Naive thymus-derived CD4-positive, alpha-beta T cell (primary cell): ENCODE data around the gene FANCM. TPM values are rescaled to one million over a fixed set of nuclear protein-coding genes. Genes with fewer than 3 reads are reported as not detected.

Experiments
- ATAC-seq: fragments of 150-1000 bp; cut with Tn5 transposase; 2 replicates; pipeline ENCODE4 v1.10.0; 2021; ENCODE audit warnings: mild to moderate bottlenecking, moderate library complexity
- CTCF ChIA-PET: fragments of 350-600 bp; sonication (Branson Sonifier 250); formaldehyde crosslinking; loops from one replicate; lab custom pipeline; 2021; ENCODE audit warnings: antibody characterized with exemption; lab: Charles Lee
- POLR2A ChIA-PET: fragments of 350-600 bp; sonication (Branson Sonifier 250); formaldehyde crosslinking; loops from one replicate; lab custom pipeline; 2021; ENCODE audit warnings: antibody characterized with exemption, inconsistent platforms; lab: Charles Lee
- DNase-seq, 9 donors: peaks; one replicate each; pipeline versions ENCODE4 v3.0.0 to v3.0.0-alpha.2; 2020 to 2022; ENCODE audit warnings: mixed read lengths in 1 of 9
- H3K27ac ChIP-seq: one replicate; pipeline ENCODE4 v1.7.0; 2013; ENCODE audit warnings: mild to moderate bottlenecking, low read depth, low read length, moderate library complexity
- H3K27me3 ChIP-seq, 2 donors: one replicate each; pipeline ENCODE4 v1.7.0; 2013; ENCODE audit warnings: low read length in 2 of 2, mild to moderate bottlenecking in 2 of 2, moderate library complexity in 2 of 2; ENCODE audit not compliant: control insufficient read depth in 2 of 2, insufficient read depth in 2 of 2
- H3K36me3 ChIP-seq, 3 experiments: 1 replicate in 2 of 3; 2 replicates in 1 of 3; pipeline ENCODE4 v1.7.0; 2013; ENCODE audit warnings: low read length in 3 of 3, mild to moderate bottlenecking in 3 of 3, moderate library complexity in 1 of 3; ENCODE audit not compliant: insufficient read depth in 3 of 3, control insufficient read depth in 2 of 3
- H3K4me1 ChIP-seq, 2 donors: one replicate each; pipeline ENCODE4 v1.7.0; 2013; ENCODE audit warnings: low read length in 2 of 2, mild to moderate bottlenecking in 2 of 2, moderate library complexity in 1 of 2; ENCODE audit not compliant: control insufficient read depth in 2 of 2, insufficient read depth in 2 of 2
- H3K4me3 ChIP-seq: 2 replicates; pipeline ENCODE4 v1.7.0; 2013; ENCODE audit warnings: mild to moderate bottlenecking, low read length
- H3K9me3 ChIP-seq, 3 experiments: 1 replicate in 2 of 3; 2 replicates in 1 of 3; pipeline ENCODE4 v1.7.0; 2013; ENCODE audit warnings: low read length in 3 of 3; ENCODE audit not compliant: control insufficient read depth in 2 of 3
- H3K27ac Mint-ChIP-seq, 9 donors: one replicate each; pipeline ENCODE4 v1.8.0; 2020 to 2022; ENCODE audit warnings: mixed read lengths in 9 of 9, mild to moderate bottlenecking in 8 of 9, moderate library complexity in 5 of 9, inconsistent platforms in 2 of 9
- H3K27me3 Mint-ChIP-seq, 5 donors: one replicate each; pipeline ENCODE4 v1.8.0; 2021 to 2022; ENCODE audit warnings: mixed read lengths in 5 of 5, mild to moderate bottlenecking in 1 of 5
- H3K36me3 Mint-ChIP-seq, 5 donors: one replicate each; pipeline ENCODE4 v1.8.0; 2020 to 2022; ENCODE audit warnings: mixed read lengths in 5 of 5, mild to moderate bottlenecking in 3 of 5, inconsistent platforms in 1 of 5
- H3K4me1 Mint-ChIP-seq, 7 donors: one replicate each; pipeline ENCODE4 v1.8.0; 2020 to 2022; ENCODE audit warnings: mixed read lengths in 7 of 7, mild to moderate bottlenecking in 3 of 7, inconsistent platforms in 1 of 7
- H3K4me3 Mint-ChIP-seq, 10 donors: one replicate each; pipeline ENCODE4 v1.8.0; 2020 to 2022; ENCODE audit warnings: mild to moderate bottlenecking in 10 of 10, mixed read lengths in 10 of 10, moderate library complexity in 6 of 10, inconsistent platforms in 2 of 10
- H3K9me3 Mint-ChIP-seq, 11 donors: one replicate each; pipeline ENCODE4 v1.8.0; 2020 to 2022; ENCODE audit warnings: mixed read lengths in 11 of 11, mild to moderate bottlenecking in 4 of 11, inconsistent platforms in 1 of 11, moderate library complexity in 1 of 11
- intact Hi-C, 2 donors: fragments of 100-400 bp; cut with micrococcal nuclease; formaldehyde crosslinking; loops; one replicate each; pipeline ENCODE4 v1.15.1; 2023
- polyA plus RNA-seq, 2 donors: library from polyadenylated mRNA; unstranded; fragments of 300-500 nt; fragmentation: Illumina TruSeq; gene quantifications; one replicate each; pipeline ENCODE4 v1.2.3, GENCODE V29; 2021
- total RNA-seq, 6 experiments: library from RNA in 5 of 6; stranded (reverse) in 5 of 6; gene quantifications; 1 replicate in 5 of 6; 2 replicates in 1 of 6; pipeline ENCODE4 v1.2.3 and lab custom pipeline; 2021 to 2026

Gene FANCM
- total and polyA plus RNA-seq, 7 experiments from 2014 or later, result 6.9 to 12.3 (median 9.5) TPM

DNA sequence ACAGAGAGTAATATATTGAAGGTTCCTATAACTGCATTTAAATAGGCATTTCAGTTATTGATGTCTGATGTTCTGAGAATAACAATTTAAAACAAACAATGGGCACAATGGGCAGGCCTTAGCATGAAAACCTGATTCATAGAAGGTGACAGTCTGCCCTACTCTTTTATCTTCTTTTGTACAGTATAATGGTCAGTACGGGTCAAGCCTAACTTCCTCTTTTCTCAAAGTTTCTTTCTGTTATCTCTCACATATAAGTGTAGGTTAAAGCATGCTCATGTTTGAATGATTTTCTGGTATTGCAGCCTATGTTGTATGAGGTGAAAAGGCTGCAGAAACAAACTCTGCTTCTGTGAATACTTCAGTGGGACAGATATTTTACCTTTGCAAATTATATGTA lies 15.6 kb upstream of the FANCM start:
- no peaks in the 10 kb centered on the region for H3K27me3 ChIP-seq
- ChIA-PET POLR2A (no interaction called here), CTCF (no interaction called here)
- Mint-ChIP-seq H3K36me3 (peaks cover 0 to 47% (median 27%) of the 10 kb centered on the region in 5 donors), H3K9me3 (no peaks in the 10 kb centered on the region), H3K27me3 (no peaks in the 10 kb centered on the region), H3K27ac (peak overlapping the region in 5 of 9 donors; percentile 2 to 69 (median 9)), H3K4me1 (peaks cover 0 to 4% (median 0%) of the 10 kb centered on the region in 7 donors), H3K4me3 (no peak overlapping the region)
- no peaks in the 10 kb centered on the region for H3K9me3 ChIP-seq
- H3K4me1 ChIP-seq, result no peaks in the 10 kb centered on the region
- H3K27ac ChIP-seq, result no peak overlapping the region
- H3K36me3 ChIP-seq, result peaks cover 4 to 74% (median 7%) of the 10 kb centered on the region in 3 experiments
- intact Hi-C loops, result no loop called here
- H3K4me3 ChIP-seq, result no peak overlapping the region
- DNase-seq (no peak), ATAC-seq (no peak)

DNA sequence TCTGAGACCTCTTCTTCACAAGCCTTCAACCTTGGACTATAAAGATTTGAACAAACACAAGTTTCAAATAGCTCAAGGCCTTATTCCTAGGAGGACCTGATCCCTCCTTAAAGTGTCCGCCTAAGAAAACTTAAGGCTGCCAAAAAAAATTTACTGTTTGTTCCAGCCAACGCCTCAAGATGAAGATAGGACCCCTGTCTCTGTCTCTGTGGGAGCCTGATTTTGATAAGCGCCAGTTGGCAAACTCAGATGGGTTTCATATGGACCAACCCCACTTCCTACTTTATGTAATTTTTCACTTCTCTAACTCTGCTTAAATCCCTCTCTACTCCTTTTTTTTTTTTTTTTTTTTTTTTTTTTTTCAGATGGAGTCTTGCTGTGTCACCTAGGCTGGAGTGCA lies 12.5 kb upstream of the FANCM start:
- Mint-ChIP-seq H3K27ac (no peak overlapping the region), H3K27me3 (no peaks in the 10 kb centered on the region), H3K36me3 (peaks cover 8 to 52% (median 25%) of the 10 kb centered on the region in 5 donors), H3K9me3 (no peaks in the 10 kb centered on the region), H3K4me1 (peaks cover 1 to 12% (median 8%) of the 10 kb centered on the region in 7 donors), H3K4me3 (no peak overlapping the region)
- Histone ChIP-seq H3K4me3 (no peak overlapping the region), H3K4me1 (no peaks in the 10 kb centered on the region), H3K9me3 (no peaks in the 10 kb centered on the region), H3K36me3 (peaks cover 0 to 58% (median 4%) of the 10 kb centered on the region in 3 experiments), H3K27me3 (no peaks in the 10 kb centered on the region), H3K27ac (no peak overlapping the region)
- ChIA-PET POLR2A (no interaction called here), CTCF (no interaction called here)
- intact Hi-C loops, result no loop called here
- no peak for ATAC-seq
- no peak for DNase-seq

DNA sequence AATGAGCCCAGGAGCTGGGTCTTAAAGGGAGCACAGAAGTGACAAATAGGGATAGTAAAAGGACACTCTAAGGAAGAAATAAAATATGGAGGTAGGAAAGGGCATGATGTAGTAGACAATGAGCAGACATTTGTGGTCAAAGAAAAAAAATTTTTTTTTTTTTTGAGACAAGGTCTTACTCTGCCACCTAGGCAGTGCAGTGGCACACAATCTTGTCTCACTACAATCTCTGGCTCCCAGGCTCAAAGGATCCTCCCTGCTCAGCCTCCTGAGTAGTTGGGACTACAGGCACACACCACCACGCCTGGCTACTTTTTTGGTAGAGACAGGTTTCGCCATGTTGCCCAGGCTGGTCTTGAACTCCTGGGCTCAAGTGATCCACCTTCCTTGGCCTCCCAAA lies 10.0 kb upstream of the FANCM start:
- DNase-seq, result no peak
- Histone ChIP-seq H3K36me3 (peaks cover 0 to 37% (median 0%) of the 10 kb centered on the region in 3 experiments), H3K4me3 (no peak overlapping the region), H3K27me3 (no peaks in the 10 kb centered on the region), H3K9me3 (no peaks in the 10 kb centered on the region), H3K27ac (no peak overlapping the region), H3K4me1 (no peaks in the 10 kb centered on the region)
- POLR2A ChIA-PET, result no interaction called here
- Mint-ChIP-seq H3K9me3 (no peaks in the 10 kb centered on the region), H3K27ac (peak overlapping the region in 2 of 9 donors; percentile 60 to 78), H3K4me3 (no peak overlapping the region), H3K27me3 (no peaks in the 10 kb centered on the region), H3K4me1 (peaks cover 1 to 23% (median 11%) of the 10 kb centered on the region in 7 donors), H3K36me3 (peaks cover 8 to 41% (median 25%) of the 10 kb centered on the region in 5 donors)
- intact Hi-C loops, result no loop called here
- no peak for ATAC-seq
- CTCF ChIA-PET, result no interaction called here

DNA sequence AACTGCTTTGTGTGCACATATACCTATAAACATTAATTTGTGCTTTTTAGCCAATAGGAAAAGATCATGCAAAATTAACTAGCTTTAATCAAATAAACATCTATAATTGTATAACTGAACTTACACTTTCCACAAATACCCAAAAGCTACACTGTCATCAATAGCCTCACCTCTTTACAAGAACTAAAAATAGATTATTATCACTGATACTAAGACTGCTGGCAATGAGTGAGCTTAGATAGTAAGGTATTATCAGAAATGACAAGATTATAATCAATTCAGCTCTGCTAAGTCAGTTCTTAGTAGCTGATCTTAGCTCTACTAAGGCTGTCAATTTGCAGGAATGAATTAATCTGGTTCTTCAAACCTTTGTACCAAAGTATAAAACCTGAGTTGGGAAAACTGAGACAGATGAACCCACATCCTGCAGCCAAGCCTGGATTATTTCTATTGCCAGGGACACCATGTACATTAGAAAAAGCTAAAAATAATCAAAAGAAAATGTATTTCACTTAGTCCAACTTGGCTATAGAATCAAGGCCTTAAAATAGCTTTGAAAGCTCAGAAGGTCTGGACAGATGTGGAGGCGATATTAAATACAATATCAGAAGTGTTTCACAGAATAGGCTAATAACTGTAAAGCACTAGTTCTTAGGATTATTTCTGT lies 6.6 kb upstream of the FANCM start:
- Histone ChIP-seq H3K9me3 (no peaks in the 10 kb centered on the region), H3K27me3 (no peaks in the 10 kb centered on the region), H3K4me1 (peaks cover 0 to 5% of the 10 kb centered on the region in 2 donors), H3K4me3 (no peak overlapping the region), H3K27ac (no peak overlapping the region), H3K36me3 (peaks cover 0 to 12% (median 0%) of the 10 kb centered on the region in 3 experiments)
- Mint-ChIP-seq H3K9me3 (no peaks in the 10 kb centered on the region), H3K27ac (no peak overlapping the region), H3K36me3 (peaks cover 6 to 27% (median 11%) of the 10 kb centered on the region in 5 donors), H3K4me1 (peaks cover 11 to 47% (median 31%) of the 10 kb centered on the region in 7 donors), H3K27me3 (no peaks in the 10 kb centered on the region), H3K4me3 (no peak overlapping the region)
- DNase-seq (no peak), ATAC-seq (no peak)
- intact Hi-C loops, result no loop called here
- CTCF ChIA-PET, result no interaction called here
- POLR2A ChIA-PET, result interaction anchor here (1.0 kb wide), 1 partner anchor 167 kb away, joined by 4 read pairs; the partner anchor contains the start of genes KLHL28 and TOGARAM1

DNA sequence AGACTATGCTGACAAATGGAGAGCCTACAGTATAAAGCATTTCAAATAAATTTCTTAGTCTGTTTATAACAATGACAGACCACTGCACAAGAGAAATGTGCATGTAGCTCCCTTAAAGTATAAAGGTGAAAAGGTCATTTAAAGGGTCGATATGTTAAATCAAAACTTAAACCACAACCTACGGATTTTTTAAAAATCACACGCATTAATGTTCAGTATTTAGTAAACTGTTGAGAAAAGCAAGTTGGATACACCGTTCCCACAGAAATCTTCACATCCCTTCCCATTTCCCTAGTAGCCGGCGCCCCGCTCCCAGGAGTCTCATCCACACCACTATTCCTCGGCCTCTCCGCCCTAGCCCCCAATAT lies 2.1 kb upstream of the FANCM start:
- Mint-ChIP-seq H3K4me1 (peaks cover 21 to 64% (median 44%) of the 10 kb centered on the region in 7 donors), H3K4me3 (peak overlapping the region; percentile 93 to 99 (median 96)), H3K36me3 (peaks cover 0 to 4% (median 0%) of the 10 kb centered on the region in 5 donors), H3K27ac (peak overlapping the region; percentile 95 to 99 (median 98)), H3K9me3 (no peaks in the 10 kb centered on the region), H3K27me3 (no peaks in the 10 kb centered on the region)
- no peaks in the 10 kb centered on the region for H3K9me3 ChIP-seq
- peaks cover 0 to 13% (median 0%) of the 10 kb centered on the region in 3 experiments for H3K36me3 ChIP-seq
- DNase-seq, result peak in 3 of 9 donors; percentile 1 to 4 (median 3)
- ChIA-PET POLR2A (interaction anchor here (0.6 to 5.3 kb wide), 8 partner anchors 12 to 237 kb away, joined by 3 to 64 read pairs (median 3); partner anchors contain the start of genes KLHL28, PRPF39 and TOGARAM1), CTCF (interaction anchor here (0.6 kb wide), 1 partner anchor 220 kb away, joined by 3 read pairs; no protein-coding TSS in a partner anchor)
- intact Hi-C loops, result loop anchor here (1.0 to 5.0 kb wide), 8 partner anchors 12 to 236 kb away; partner anchors contain the start of genes MIS18BP1 (in 2 of the 2), PRPF39 (in 2 of the 2) and TOGARAM1 (in 2 of the 2)
- no peak for ATAC-seq
- peak overlapping the region; percentile 89 for H3K27ac ChIP-seq
- peaks cover 11 to 19% of the 10 kb centered on the region in 2 donors for H3K4me1 ChIP-seq
- H3K4me3 ChIP-seq, result peak overlapping the region; percentile 97
- no peaks in the 10 kb centered on the region for H3K27me3 ChIP-seq

- Mint-ChIP-seq H3K4me1 (peaks cover 21 to 70% (median 50%) of the 10 kb centered on the region in 7 donors), H3K27ac (peak within 1 kb of the TSS; percentile 95 to 99 (median 98)), H3K36me3 (peaks cover 0 to 3% (median 0%) of the 10 kb centered on the region in 5 donors), H3K4me3 (peak within 1 kb of the TSS; percentile 93 to 99 (median 96)), H3K9me3 (no peaks in the 10 kb centered on the region), H3K27me3 (no peaks in the 10 kb centered on the region)
- H3K4me1 ChIP-seq, result peaks cover 11 to 19% of the 10 kb centered on the region in 2 donors
- POLR2A ChIA-PET, result interaction anchor here (0.6 to 5.3 kb wide), 10 partner anchors 12 to 237 kb away, joined by 3 to 64 read pairs (median 3); partner anchors contain the start of genes KLHL28, PRPF39 and TOGARAM1
- ATAC-seq (peak; percentile 97), DNase-seq (peak; percentile 80 to 99 (median 94))
- no peaks in the 10 kb centered on the region for H3K27me3 ChIP-seq
- H3K36me3 ChIP-seq, result peaks cover 0 to 10% (median 0%) of the 10 kb centered on the region in 3 experiments
- peak within 1 kb of the TSS; percentile 97 for H3K4me3 ChIP-seq
- peak within 1 kb of the TSS; percentile 89 for H3K27ac ChIP-seq
- CTCF ChIA-PET, result interaction anchor here (0.6 kb wide), 1 partner anchor 221 kb away, joined by 3 read pairs; no protein-coding TSS in a partner anchor
- intact Hi-C loops, result loop anchor here (1.0 to 5.0 kb wide), 8 partner anchors 13 to 237 kb away; partner anchors contain the start of genes MIS18BP1 (in 2 of the 2), PRPF39 (in 2 of the 2) and TOGARAM1 (in 2 of the 2)
- no peaks in the 10 kb centered on the region for H3K9me3 ChIP-seq
These were observed 1.4 kb upstream of the FANCM start, which contains the start of gene FKBP3 for GRCh38 chr14:45134051-45134958. Gene FKBP3, minus strand, starts transcription at chr14:45134481. Its CDS starts 25 bp downstream, at chr14:45134456.
